Urinary bladder (tissue), 4 donors: Measurements from ENCODE around the gene DIDO1. TPM values are rescaled to one million over a fixed set of nuclear protein-coding genes. Genes with fewer than 3 reads are reported as not detected.

ENCODE experiments used
- DNase-seq: peaks from one replicate; pipeline ENCODE4 v3.0.0-alpha.2; 2015; ENCODE audit errors: extremely low spot score
- H3K27ac ChIP-seq: one replicate; pipeline ENCODE4 v1.5.1; 2013; ENCODE audit warnings: low read depth, mild to moderate bottlenecking, moderate library complexity
- H3K36me3 ChIP-seq: one replicate; pipeline ENCODE4 v1.6.1; 2013; ENCODE audit warnings: mild to moderate bottlenecking, moderate library complexity; ENCODE audit not compliant: insufficient read depth
- H3K4me1 ChIP-seq: one replicate; pipeline ENCODE4 v1.6.1; 2013; ENCODE audit warnings: mild to moderate bottlenecking, moderate library complexity; ENCODE audit not compliant: insufficient read depth
- H3K4me3 ChIP-seq: one replicate; pipeline ENCODE4 v1.5.1; 2013; ENCODE audit warnings: low read depth, low read length
- WGBS: extraction: QIAGEN DNeasy Blood & Tissue Kit; methylation state at CpG from one replicate; pipeline ENCODE4 v1.1.7; 2013; 5-methylcytosine and 5-hydroxymethylcytosine counted together
- polyA plus RNA-seq: library from polyadenylated mRNA; stranded (reverse); fragments of 200-250 nt; gene quantifications from one replicate; pipeline ENCODE4 v1.2.3, GENCODE V29; 2013
- total RNA-seq: library from RNA; depleted of rRNA; stranded (reverse); fragments of >200 nt; gene quantifications from one replicate; pipeline ENCODE4 v1.2.3, GENCODE V29; 2014
- donor health status: healthy with polysubstance abuse.
- donor health status: healthy.

Gene DIDO1
- total and polyA plus RNA-seq, 2 donors: 44.1 to 50.1 TPM

DNA sequence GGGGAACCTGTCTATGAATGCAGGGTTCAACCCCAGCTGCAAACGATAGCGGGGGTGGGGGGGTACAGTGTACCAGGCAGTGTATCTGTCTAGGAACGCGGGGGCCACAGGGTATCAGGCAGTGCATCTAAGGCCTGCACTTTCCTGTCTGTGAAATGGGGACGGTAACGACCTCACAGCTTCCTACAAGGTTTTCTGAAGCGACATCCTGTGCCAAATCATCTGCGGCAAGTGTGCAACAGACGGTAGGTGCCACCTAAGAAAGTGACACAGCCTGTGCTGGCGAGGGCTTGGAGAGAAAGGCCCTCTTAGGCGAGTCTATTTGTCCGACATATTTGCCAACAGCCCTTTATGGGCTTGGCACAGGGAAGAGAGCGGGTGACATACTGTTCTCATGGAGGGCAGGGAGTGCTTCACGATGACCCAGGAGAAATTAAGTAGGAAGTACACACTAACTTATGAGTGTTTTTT is 3.8 kb downstream of the DIDO1 start:
- Histone ChIP-seq H3K4me1 (peaks cover 6% of the 10 kb centered on the region), H3K36me3 (no peaks in the 10 kb centered on the region), H3K4me3 (no peak overlapping the region), H3K27ac (no peak overlapping the region)
- WGBS: 73% methylated on average over 14 of the region's 14 CpGs
- no peak for DNase-seq

DNA sequence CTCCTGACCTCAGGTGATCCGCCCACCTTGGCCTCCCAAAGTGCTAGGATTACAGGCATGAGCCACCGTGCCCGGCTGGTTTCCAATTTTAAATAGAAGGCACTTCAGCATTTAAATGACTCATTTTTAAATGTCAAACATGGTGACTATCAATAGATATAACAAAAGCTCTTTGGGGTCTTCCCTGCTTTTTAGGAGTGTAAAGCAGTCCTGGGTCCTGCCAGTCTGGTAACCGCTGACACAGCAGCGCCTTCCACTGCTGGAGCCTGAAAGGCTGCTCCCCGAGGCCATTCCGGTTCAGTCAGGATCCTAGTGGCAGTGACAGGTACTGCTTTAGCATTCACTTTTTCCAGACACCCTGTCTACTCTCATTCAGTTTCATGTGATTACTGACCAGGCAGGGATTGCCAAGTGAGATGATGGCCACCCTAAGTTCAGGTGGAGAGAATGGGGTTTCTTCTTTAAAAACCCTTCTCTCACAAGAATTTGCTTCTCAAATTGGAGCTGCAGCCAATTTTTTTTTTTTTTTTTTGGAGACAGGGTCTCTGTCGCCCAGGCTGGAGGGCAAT is 5.1 kb downstream of the DIDO1 start:
- peaks cover 6% of the 10 kb centered on the region for H3K4me1 ChIP-seq
- H3K4me3 ChIP-seq: no peak overlapping the region
- no peak overlapping the region for H3K27ac ChIP-seq
- no peak for DNase-seq
- no peaks in the 10 kb centered on the region for H3K36me3 ChIP-seq
- WGBS: 48% methylated on average over 8 of the region's 8 CpGs

DNA sequence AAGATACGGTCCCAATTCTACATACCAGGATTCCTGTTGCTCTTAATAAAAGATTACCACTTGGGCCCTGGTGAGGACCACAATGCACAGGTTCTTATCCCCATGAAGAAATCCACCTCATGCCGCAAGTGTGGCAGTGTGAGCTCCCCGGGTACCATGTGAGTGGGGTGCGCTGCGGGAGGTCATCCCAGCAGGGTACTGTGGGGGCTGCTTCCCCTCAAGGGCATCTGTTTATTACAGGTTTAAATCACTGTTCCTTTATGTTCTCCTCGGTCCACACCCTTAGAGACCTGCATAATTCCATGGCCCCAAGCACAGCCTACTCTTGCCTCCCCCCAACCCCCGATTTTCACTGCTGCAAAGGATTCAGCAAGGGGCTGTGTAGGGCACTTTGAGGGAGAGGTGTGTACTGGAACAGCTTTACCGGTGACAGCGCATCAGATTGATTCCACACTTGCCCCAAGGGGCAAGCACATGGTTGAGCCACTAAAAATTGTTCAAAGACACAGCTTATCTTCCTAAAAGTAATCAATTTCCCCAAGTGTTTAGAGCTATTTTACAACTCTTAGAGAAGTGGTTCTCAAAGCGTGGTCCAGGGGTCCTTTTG is 6.2 kb downstream of the DIDO1 start:
- Histone ChIP-seq H3K4me3 (no peak overlapping the region), H3K27ac (no peak overlapping the region), H3K36me3 (no peaks in the 10 kb centered on the region), H3K4me1 (peaks cover 6% of the 10 kb centered on the region)
- WGBS: 67% methylated on average over 10 of the region's 10 CpGs
- no peak for DNase-seq

DNA sequence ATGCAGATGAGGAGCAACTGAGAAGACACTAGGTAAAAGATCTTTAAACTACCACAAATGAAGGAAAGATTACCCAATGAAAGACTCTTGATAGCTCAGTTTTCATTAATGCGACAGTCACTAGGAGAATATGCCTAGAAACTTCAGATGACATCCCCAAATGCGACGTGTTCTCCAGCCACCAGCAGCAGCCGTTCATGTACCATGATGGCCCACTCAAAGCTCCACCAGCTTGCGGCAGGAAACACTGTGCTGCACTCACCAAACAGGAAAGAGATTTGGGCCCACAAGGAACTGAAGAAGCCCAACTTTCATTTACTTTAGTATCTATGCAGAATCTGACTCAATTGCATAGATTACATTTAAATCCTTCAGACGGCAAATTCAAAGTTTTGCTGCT is 7.5 kb downstream of the DIDO1 start:
- WGBS: 69% methylated on average over 6 of the region's 6 CpGs
- no peak for DNase-seq
- H3K4me1 ChIP-seq: peaks cover 10% of the 10 kb centered on the region
- no peak overlapping the region for H3K27ac ChIP-seq
- no peaks in the 10 kb centered on the region for H3K36me3 ChIP-seq
- H3K4me3 ChIP-seq: no peak overlapping the region

DNA sequence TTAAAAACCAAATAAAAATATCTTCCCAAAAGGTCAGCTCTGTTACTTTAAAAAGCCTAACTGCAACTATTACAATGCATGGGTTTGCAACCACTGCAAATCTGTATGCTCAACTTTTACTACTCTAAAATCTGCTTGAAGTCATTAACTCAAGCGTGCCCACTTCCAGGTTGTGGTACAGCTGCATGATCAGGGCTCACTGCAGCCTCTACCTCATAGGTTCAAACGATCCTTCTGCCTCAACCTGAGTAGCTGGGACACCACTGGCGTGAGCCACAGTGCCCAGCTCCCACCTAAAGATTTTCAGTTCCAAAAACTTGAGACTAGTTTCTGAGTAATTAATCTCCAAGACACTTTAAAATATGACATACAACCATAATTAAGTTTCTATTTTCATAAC is 8.2 kb downstream of the DIDO1 start:
- 53% methylated on average over 3 of the region's 3 CpGs for WGBS
- Histone ChIP-seq H3K4me1 (peaks cover 10% of the 10 kb centered on the region), H3K27ac (no peak overlapping the region), H3K36me3 (no peaks in the 10 kb centered on the region), H3K4me3 (no peak overlapping the region)
- no peak for DNase-seq

DNA sequence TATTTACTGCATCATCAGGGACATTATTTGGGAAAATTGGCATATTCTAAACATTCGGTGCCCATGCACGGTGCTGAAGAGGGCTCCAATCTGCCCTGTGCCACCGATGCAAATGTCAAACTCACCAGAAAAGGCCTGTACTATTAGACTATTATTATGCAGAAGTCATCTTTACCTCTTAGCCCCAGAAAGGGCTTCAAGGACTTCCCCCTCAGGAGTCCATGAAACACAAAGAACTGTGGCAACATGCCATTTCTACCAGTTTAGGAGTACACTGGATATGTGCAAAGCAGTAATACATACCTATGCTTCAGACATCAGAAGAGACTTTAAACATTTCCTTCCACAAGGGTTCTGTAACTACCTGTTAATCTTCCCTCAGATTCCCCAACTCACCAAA is 8.6 kb downstream of the DIDO1 start:
- DNase-seq: no peak
- H3K4me1 ChIP-seq: peaks cover 10% of the 10 kb centered on the region
- no peaks in the 10 kb centered on the region for H3K36me3 ChIP-seq
- no peak overlapping the region for H3K27ac ChIP-seq
- no peak overlapping the region for H3K4me3 ChIP-seq
- 71% methylated on average over 3 of the region's 3 CpGs for WGBS

DNA sequence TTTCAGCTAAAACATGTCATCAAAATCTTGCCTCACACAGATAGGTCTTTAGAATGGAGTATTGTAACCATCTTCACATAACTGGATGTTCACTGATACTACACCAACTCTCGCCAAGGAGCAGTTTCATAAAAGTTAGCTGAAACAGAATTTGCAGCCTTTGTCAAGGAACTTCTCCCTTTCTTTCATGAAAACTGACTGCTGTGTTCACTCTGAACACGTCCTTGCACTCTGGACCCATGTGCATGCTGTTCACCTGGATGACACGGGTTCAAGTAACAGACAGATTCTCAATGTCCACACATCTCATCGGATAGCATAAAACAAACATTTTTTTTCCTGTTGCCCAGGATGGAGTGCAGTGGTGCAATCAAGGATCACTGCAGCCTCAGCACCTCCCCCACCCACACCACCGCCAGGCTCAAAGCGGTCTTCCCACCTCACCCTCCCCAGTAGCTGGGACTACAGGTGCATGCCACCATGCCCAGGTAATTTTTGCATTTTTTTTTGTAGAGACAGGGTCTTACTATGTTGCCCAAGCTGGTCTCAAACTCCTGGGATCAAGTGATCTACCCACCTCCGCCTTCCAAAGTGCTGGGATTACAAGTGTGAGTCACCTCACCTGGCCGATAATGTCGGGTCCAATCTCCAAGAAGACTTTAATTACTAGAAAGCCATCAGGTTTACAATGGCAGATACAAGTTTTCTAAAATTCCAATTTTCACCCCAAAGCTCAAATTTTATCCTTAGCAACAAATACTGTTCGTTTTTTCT is 9.4 kb downstream of the DIDO1 start:
- 77% methylated on average over 10 of the region's 10 CpGs for WGBS
- Histone ChIP-seq H3K4me3 (no peak overlapping the region), H3K36me3 (no peaks in the 10 kb centered on the region), H3K4me1 (peaks cover 10% of the 10 kb centered on the region), H3K27ac (no peak overlapping the region)
- DNase-seq: no peak

DNA sequence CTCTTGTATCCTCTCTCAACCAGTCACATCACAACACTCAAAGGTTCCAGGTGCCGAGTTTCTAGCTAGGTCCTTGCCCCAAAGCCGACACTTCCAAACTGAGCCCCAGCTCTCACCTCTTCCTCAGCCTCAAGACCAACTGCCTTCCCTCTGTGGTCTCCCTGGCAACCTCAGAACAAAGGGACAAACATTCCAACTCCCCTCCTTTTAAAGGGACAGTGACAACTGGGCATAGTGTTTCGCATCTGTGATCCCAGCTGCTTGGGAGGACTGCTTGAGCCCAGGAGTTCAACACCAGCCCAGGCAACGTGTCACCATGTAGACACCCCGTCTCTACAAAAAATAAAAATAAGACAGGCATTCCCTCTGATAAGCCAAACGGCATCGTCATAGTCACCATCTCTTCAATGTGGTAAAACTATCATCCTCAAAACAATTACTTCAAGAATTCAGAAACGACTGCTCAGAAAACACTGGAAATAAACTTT is 11.3 kb downstream of the DIDO1 start:
- 33% methylated on average over 8 of the region's 8 CpGs for WGBS
- no peak overlapping the region for H3K4me3 ChIP-seq
- peaks cover 8% of the 10 kb centered on the region for H3K4me1 ChIP-seq
- no peak overlapping the region for H3K27ac ChIP-seq
- DNase-seq: no peak
- peaks cover 5% of the 10 kb centered on the region for H3K36me3 ChIP-seq

DNA sequence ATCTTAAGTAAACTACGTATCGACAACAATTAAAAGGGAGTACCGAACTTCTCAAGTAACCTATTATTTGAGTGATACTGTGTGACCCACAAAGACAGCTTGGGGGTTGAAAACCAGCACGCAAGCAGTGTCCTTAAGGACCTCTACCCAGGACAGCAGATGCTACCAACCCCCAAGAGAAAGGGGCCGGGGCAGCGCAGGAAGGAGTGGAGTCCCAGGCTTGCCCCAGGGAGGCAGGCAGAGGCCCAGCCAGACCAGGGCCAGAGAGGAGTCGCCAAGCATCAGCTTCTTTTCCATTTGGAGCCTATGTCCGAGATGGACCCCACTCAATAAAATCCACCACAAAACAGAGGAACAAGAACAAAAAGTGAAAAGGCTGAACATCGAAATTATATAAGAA is 11.9 kb downstream of the DIDO1 start:
- Histone ChIP-seq H3K4me3 (no peak overlapping the region), H3K36me3 (peaks cover 5% of the 10 kb centered on the region), H3K4me1 (peaks cover 7% of the 10 kb centered on the region), H3K27ac (no peak overlapping the region)
- DNase-seq: no peak
- WGBS: 81% methylated on average over 9 of the region's 9 CpGs

DNA sequence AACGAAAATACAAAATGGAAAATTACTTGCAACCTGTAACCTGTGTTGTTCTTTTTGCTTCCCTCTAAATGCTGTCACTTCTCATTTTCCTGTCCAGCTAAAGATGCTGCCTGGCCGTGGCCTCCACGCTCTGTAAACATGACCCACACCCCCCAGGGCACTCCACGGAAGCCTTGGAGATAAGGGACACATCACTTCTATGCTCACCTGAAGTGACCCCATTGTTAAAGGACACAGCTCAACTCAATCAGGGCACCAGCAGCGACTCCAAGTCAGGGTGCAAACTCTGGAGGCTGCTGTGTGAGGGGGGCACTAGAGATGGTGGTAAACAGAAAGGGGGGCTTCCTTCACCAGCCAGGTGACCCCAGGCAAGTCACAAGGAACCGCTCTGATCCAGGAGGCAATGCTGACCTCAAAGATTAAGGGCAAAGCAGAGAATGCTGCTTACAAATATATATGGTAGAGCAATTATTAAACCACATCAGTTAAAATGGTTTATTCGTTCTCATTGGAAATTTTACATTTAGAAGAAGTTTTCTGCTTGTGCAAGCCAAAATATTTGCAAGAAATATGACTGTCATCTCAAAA is 13.2 kb downstream of the DIDO1 start:
- H3K4me1 ChIP-seq: peaks cover 5% of the 10 kb centered on the region
- no peak overlapping the region for H3K4me3 ChIP-seq
- WGBS: 80% methylated on average over 7 of the region's 7 CpGs
- no peak for DNase-seq
- no peak overlapping the region for H3K27ac ChIP-seq
- H3K36me3 ChIP-seq: peaks cover 5% of the 10 kb centered on the region

DNA sequence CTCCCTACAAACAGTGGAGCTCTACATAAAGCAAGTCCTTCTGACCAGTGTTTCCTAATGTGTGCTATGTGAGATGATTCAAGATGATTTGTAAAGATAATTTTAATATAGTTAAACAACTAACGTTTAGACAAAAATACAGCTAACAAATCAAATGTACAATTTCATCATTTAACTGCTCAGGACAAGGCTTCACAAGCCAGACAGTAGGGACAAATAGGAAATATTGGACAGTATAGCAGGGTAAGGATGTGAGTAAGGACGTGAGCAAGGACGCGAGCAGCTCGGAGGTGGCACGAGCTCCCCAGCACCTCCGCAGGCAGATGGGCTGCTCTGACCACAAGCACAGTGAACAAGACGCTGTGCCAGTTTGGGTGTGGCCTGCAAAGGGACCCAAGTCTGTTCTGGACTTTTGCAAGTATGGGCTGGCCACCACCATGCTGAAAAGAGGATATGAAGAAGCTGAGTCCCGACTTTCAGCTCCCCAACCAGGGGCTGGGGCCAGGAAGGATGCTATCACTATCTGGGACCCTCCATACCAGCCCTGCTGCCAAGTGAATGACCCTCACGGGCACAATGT is 14.5 kb downstream of the DIDO1 start:
- H3K4me1 ChIP-seq: peaks cover 3% of the 10 kb centered on the region
- H3K27ac ChIP-seq: no peak overlapping the region
- no peak overlapping the region for H3K4me3 ChIP-seq
- WGBS: 80% methylated on average over 10 of the region's 10 CpGs
- no peak for DNase-seq
- H3K36me3 ChIP-seq: peaks cover 7% of the 10 kb centered on the region

DNA sequence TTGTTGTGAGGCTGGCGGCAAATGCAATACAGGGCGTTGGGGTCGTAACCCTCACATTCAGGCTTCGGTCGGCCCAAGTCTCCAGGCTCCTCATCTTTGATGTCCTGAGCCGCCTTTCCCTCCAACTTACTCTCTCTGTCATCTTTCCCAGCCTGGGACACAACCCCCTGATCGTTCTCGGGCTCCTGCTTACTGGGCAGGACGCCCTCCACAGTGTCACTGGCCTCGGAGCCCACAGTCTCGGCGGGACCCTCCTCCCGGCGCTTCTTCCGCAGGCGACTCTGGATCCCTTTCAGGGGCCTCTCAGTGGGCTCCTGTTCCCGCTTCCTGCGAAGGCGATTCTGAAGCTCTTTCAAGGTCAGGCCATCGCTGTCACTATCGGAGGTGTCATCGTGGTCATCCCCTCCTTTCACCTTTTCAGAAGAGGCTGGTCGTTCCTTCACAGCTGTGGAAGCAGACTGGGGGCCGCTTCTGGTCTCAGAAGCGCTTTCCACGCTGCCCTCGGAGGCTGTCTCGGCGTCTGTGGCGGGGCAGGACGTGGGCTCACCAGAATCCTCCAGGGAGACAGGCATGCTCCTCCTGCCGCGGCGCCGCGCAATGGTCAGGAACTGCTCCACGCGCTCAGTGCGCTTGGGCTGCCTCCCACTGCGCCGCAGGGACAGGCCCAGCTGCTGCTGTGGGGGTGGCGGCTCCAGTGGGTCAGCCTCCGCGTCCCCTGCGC is 15.4 kb downstream of the DIDO1 start:
- peaks cover 10% of the 10 kb centered on the region for H3K36me3 ChIP-seq
- DNase-seq: no peak
- no peak overlapping the region for H3K27ac ChIP-seq
- H3K4me1 ChIP-seq: peaks cover 3% of the 10 kb centered on the region
- WGBS: 94% methylated on average over 45 of the region's 45 CpGs
- no peak overlapping the region for H3K4me3 ChIP-seq

DNA sequence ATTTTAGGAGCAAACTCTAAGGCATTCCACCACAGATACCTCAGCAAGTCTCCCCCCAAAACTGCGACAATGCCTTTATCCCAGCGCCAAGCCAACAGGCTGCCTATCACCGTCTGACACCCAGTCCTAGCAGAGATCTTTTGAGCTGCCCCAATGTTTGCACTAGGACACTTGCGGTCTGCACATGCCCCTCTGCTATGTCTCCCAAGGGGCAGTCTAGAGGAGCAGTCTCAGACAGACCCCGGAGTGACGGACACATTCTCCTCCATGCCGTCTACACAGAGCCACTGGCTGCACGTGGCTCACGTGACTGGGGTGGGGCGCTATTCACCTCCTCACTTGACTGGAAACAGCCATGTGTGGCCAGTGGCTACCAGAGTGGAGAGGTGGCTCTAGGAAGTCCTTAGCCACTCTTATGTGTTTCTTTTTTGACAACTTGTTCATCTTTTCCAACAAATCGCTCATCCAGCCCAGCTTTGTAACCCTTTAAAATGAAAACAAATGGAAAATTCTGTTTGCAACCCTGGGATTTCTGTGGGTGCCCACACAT is 16.0 kb downstream of the DIDO1 start:
- H3K36me3 ChIP-seq: peaks cover 10% of the 10 kb centered on the region
- 89% methylated on average over 11 of the region's 11 CpGs for WGBS
- no peak overlapping the region for H3K4me3 ChIP-seq
- no peak for DNase-seq
- H3K4me1 ChIP-seq: peaks cover 3% of the 10 kb centered on the region
- no peak overlapping the region for H3K27ac ChIP-seq
